B cell (primary cell): ENCODE data around the gene ABLIM1.

Source experiments
- CTCF ChIP-seq: fragments of 200-600 bp; IDR thresholded peaks from one replicate; pipeline ENCODE4 v1.8.0; 2022; ENCODE audit warnings: antibody characterized with exemption, mild to moderate bottlenecking
- EZH2 ChIP-seq: IDR thresholded peaks from 2 replicates; pipeline ENCODE4 v1.6.1; 2012; ENCODE audit warnings: borderline replicate concordance, low read depth, mild to moderate bottlenecking, moderate library complexity, low read length; ENCODE audit not compliant: insufficient read depth, poor library complexity, severe bottlenecking

GRCh38 chr10:114392112-114392835, 265.8 kb downstream of the ABLIM1 start:
- TF ChIP-seq CTCF (no peak), EZH2 (no peak)
